UCSD-AML1 (cell line): ENCODE measurements around the gene UBE2V1.
"Not testable (repeated sequence)": the region's sequence is repeated elsewhere in the genome, so short reads cannot be mapped to it uniquely, and the experiment has no call there.

Experiments
- DNase-seq: peaks from one replicate; lab custom pipeline; 2025; ENCODE audit not compliant: unreplicated experiment; lab: John Stamatoyannopoulos, UW

UBE2V1 gene

GRCh38 chr20:50115591-50116367, 2.8 kb upstream of the UBE2V1 start:
- peak; percentile 91 for DNase-seq

- DNase-seq, result no peak
These were observed 2.1 kb upstream of the UBE2V1 start for GRCh38 chr20:50115041-50115512.

- DNase-seq, result no peak
These were observed 672 bp upstream of the UBE2V1 start for GRCh38 chr20:50113420-50114224.

- DNase-seq, result no peak
These were observed 988 bp downstream of the UBE2V1 start for GRCh38 chr20:50111829-50112495.

- no peak for DNase-seq
These were observed 1.7 kb downstream of the UBE2V1 start for GRCh38 chr20:50111120-50111828.

GRCh38 chr20:50110141-50111047, 2.6 kb downstream of the UBE2V1 start:
- DNase-seq, result peak; percentile 75

GRCh38 chr20:50108556-50109235, 4.3 kb downstream of the UBE2V1 start:
- DNase-seq, result no peak

- no peak for DNase-seq
These were observed 5.1 kb downstream of the UBE2V1 start for GRCh38 chr20:50107796-50108331.

GRCh38 chr20:50107086-50107660, 5.8 kb downstream of the UBE2V1 start:
- no peak for DNase-seq

GRCh38 chr20:50106669-50107068, 6.3 kb downstream of the UBE2V1 start:
- not testable (repeated sequence) for DNase-seq

GRCh38 chr20:50103464-50104107, 9.4 kb downstream of the UBE2V1 start:
- DNase-seq, result not testable (repeated sequence)

- not testable (repeated sequence) for DNase-seq
These were observed 10.4 kb downstream of the UBE2V1 start for GRCh38 chr20:50102551-50102950.

- DNase-seq, result no peak
These were observed 11.1 kb downstream of the UBE2V1 start for GRCh38 chr20:50101887-50102286.

GRCh38 chr20:50101281-50101680, 11.7 kb downstream of the UBE2V1 start:
- DNase-seq, result no peak

- DNase-seq, result no peak
These were observed 12.4 kb downstream of the UBE2V1 start for GRCh38 chr20:50100552-50100951.

- no peak for DNase-seq
These were observed 13.4 kb downstream of the UBE2V1 start for GRCh38 chr20:50099565-50099991.

- DNase-seq, result no peak
These were observed 13.8 kb downstream of the UBE2V1 start for GRCh38 chr20:50099113-50099512.

- no peak for DNase-seq
These were observed 14.7 kb downstream of the UBE2V1 start for GRCh38 chr20:50098259-50098658.
